SK-N-SH (cell line): Measurements from ENCODE around the gene PLCH1.
"Not testable (repeated sequence)": the region's sequence is repeated elsewhere in the genome, so short reads cannot be mapped to it uniquely, and the experiment has no call there.

ENCODE experiments used
- CTCF ChIP-seq: fragments of 200-600 bp; sonication (generic); IDR thresholded peaks from 2 replicates; pipeline ENCODE4 v1.6.1; 2017; ENCODE audit warnings: antibody characterized with exemption, mild to moderate bottlenecking, moderate library complexity
- EP300 ChIP-seq, 2 experiments: IDR thresholded peaks; 2 replicates each; pipeline versions ENCODE4 v1.4.0 to v1.6.1; 2012; ENCODE audit warnings: borderline replicate concordance in 1 of 2, low read depth in 1 of 2, low read length in 1 of 2
- POLR2AphosphoS5 ChIP-seq: IDR thresholded peaks from 2 replicates; pipeline ENCODE4 v1.6.1; 2012; ENCODE audit warnings: low read depth, low read length
- TAF1 ChIP-seq: IDR thresholded peaks from 2 replicates; pipeline ENCODE4 v1.6.1; 2012; ENCODE audit warnings: low read depth, mild to moderate bottlenecking, low read length, moderate library complexity, borderline replicate concordance
- TCF12 ChIP-seq: IDR thresholded peaks from 2 replicates; pipeline ENCODE4 v1.4.0; 2012
- ZBTB33 ChIP-seq: IDR thresholded peaks from 2 replicates; pipeline ENCODE4 v1.4.0; 2012; ENCODE audit warnings: low read depth, borderline replicate concordance
- TF ChIP-seq, protein P1 (sequence below): IDR thresholded peaks from 2 replicates; pipeline ENCODE4 v1.4.0; 2012; ENCODE audit warnings: low read depth

- not testable (repeated sequence) for TF ChIP-seq CTCF; POLR2AphosphoS5; ZBTB33; EP300 (IDR thresholded peaks at IDR 0.05; ENCODE audit: borderline replicate concordance in 1 of 2, low read depth in 1 of 2, low read length in 1 of 2); TCF12; TAF1
- TF ChIP-seq, protein P1, sequence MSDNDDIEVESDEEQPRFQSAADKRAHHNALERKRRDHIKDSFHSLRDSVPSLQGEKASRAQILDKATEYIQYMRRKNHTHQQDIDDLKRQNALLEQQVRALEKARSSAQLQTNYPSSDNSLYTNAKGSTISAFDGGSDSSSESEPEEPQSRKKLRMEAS, result not testable (repeated sequence)
Measured at GRCh38 chr3:155614410-155614809, 130.5 kb downstream of the PLCH1 start.
